Right ventricle myocardium superior (tissue), 1 donor: ENCODE results near the gene TIMM22. TPM values are rescaled to one million over a fixed set of nuclear protein-coding genes. Genes with fewer than 3 reads are reported as not detected.
"Not testable (repeated sequence)": the region's sequence is repeated elsewhere in the genome, so short reads cannot be mapped to it uniquely, and the experiment has no call there.

Experiments used
- ATAC-seq: fragments of 200-7000 bp; cut with Tn5 transposase; one replicate; pipeline ENCODE4 v1.9.1; 2020; ENCODE audit warnings: mild to moderate bottlenecking; ENCODE audit not compliant: poor library complexity
- DNase-seq: peaks from one replicate; pipeline ENCODE4 v3.0.0-alpha.2; 2020
- intact Hi-C: fragments of 100-400 bp; cut with DNase I; formaldehyde crosslinking; loops from one replicate; pipeline ENCODE4 v1.11.2; 2022
- total RNA-seq: library from RNA; stranded (reverse); fragmentation: NEBNext Ultra II Directional; extraction: Animal tissue kit (Norgen Biotek cat#: 25700); gene quantifications from one replicate; pipeline ENCODE4 v1.2.1, GENCODE V29; 2021
- donor health status: DM: no; HTN: yes; CAD: no; lungs with severe emphysema.

Gene TIMM22
- total RNA-seq, 1 donor from 2014 or later: 17.1 TPM

DNA sequence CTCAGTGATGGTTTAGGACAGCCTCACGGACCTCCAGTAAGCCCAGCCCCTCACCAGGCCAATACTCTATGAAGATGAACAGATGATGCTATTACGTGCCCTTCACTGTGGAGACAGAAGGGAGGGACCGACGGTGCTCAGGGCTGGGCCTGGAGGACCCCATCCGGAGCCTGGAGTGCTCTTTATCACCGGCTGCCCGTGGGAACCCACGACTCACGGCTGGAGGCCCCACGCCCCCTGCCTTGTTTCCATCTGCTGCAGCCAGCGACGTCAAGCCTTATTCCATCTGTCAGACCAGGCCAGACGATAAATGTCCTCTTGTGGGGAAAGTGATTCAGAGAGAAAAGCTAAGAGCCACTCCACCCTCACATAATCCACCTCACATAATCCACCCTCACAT, 4.0 kb upstream of the TIMM22 start:
- intact Hi-C loops: no loop called here
- ATAC-seq (no peak), DNase-seq (no peak)

DNA sequence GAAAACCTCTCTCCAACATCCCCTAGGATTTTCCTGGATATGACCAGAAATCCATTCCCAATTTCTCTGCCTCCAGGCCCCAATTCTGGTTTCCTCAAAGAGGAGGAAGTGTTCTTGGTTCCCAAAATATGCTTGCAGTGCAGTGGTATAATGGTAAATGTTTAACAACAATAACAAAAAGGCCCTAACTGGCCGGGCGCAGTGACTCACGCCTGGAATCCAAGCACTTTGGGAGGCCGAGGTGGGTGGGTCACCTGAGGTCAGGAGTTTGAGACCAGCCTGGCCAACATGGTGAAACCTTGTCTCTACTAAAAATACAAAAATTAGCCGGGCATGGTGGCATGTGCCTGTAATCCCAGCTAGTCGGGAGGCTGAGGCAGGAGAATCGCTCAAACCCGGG, 1.6 kb upstream of the TIMM22 start:
- intact Hi-C loops, DNase-seq, ATAC-seq: not testable (repeated sequence)

DNA sequence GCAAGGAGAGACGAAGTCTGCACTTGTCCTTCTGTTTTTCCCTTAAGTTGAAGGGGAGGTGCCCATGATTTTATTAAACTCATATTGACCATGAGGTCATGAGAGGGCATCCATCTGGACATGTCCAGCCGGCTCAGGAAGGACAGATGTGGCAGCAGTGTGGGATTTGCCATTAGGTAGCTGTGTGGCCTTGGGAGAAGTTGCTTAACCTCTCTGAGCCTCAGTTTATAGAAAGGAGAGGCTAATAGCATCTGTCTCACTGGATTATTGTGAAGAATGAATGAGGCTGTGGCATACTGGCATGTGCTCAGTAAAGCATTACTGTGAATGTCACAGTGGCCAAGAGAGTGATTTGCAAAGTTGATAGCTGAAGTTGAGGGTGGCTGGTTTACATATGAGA, 1.2 kb downstream of the TIMM22 start:
- DNase-seq: no peak

DNA sequence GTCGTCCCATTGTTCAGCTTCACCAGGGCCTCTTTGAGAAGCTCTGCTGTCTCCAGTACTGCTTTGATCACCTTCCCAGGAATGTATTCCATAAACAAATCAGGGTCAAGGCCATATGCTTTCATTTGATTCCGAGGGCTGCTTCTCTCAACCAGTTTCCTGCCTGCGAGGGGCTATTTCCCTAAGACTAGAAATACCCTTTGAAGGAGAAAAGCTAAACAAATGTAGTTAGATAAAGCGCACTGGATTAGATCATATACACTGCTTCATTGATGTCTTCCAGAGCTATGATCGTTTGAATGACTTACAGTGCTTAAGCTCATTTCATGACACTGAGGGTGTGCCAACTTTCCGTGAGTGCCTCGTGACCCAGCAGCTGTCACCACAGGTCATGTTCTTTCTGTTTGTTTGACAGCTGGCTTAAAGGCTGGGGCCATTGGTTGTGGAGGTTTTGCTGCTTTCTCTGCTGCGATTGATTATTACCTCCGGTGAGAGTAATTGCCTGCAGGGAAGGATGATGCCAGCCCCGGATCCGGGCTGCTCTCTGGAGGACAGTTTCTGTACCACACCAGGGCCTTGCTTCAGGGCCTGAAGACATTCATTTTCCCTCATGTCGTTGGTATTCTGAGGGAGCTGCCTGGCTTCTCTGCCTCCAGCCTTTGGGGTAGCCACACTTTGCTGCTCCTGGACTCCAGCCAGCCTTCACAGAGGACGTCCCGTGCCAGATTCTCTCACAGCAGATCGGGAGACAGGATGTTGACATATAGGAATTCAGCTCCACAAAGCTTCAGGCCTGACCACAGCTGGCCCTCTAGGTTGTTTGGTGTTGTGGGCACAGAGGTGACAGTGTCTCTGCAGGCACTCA, 3.9 kb downstream of the TIMM22 start:
- intact Hi-C loops: loop anchor here (5.0 kb wide), 1 partner anchor 46 kb away; no protein-coding TSS in a partner anchor
- DNase-seq (peak; percentile 57), ATAC-seq (peak; percentile 23)

More for the DNA sequence above, 1.2 kb downstream of the TIMM22 start:
- intact Hi-C loops: no loop called here
- ATAC-seq: no peak

DNA sequence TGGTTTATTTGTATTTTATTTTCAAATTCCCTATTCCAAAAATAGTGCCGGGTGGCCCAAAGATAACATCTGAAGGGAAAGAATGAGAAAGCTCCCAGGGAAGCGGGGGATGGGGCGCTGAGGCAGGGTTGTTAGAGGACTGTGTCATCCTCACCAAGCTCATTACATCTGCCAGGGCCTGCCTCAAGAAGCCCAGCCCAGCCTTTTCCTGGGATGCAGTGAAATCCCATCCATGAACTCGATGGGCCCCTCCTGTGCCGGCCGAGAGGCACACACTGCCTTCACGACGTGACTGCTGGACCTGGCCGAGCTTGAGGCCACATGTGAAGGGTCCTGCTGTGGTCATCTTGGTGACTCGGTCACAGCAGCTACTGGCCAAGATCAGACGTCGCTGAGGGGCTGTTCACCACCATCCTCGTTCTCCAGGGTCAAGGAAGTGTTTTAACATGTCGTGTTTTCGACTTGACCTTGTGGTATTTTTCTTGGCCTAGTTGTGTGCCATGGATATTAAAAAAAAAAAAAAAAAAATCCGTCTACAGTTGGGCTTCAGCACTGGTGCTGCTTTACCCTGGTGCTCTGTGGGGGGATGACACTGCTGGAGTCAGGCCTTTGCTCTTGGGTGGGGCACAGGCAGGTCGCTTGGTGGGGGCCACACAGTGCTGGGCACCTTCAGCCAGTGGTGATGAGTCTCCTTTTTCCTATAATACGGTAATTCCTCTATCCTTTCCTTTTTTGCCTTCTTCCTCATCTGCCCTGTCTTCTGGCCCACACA, 4.9 kb downstream of the TIMM22 start:
- ATAC-seq (no peak), DNase-seq (peak; percentile 54)
- intact Hi-C loops: loop anchor here (5.0 kb wide), 1 partner anchor 45 kb away; no protein-coding TSS in a partner anchor

DNA sequence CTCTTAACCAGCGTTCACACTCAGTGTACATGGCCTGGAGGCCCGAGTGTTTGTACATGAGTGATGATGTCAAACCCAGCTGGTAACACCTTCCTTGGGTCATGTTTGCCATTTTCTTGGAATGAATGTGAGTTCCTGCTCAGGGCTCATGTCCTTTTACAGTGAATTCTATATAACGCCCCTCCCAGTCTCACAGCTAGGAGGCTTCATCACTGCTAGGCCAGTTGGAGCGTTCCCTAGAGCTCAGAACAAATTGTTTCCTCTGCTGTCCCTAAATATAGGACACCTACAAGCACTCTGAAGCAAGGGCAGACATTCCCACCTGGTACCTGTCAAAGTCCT, 5.5 kb downstream of the TIMM22 start:
- intact Hi-C loops: loop anchor here (5.0 kb wide), 1 partner anchor 45 kb away; no protein-coding TSS in a partner anchor
- DNase-seq: peak; percentile 28
- ATAC-seq: peak; percentile 19

DNA sequence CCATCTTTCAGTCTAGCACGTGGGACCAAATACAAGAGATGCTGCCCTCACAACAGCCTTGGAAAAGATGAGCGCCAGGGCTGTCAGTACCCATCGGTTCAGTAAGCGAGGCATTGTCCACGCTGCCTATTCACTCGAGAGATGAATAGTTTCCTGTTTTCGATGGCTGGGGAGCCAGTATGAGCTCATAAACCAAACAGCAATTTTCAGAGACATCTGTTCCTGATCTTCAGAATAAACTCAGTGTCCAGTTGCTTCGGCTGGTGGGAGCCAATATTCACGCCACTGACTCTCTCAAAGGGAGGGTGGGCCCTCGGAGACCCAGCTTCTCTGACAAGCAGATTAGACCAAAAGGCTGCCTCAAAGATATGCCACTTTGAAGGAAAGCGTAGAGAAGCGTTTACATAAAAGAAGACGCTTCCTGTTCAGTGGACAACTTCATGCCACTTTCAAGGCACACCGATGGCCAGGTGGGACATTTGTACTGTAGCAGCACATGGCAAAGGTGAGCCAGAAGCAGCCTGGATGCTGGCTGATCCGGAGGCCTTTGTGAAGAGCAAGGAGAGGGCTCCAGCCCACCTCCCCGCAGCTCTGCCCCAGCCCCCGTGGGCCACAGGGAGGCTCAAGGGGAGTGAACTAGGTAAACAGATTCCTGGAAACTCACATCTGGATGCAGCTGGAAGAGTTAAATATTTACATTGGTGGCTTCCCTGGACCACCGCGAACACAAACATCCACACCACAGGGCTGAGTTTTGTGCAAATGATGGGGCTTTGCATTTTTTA, 6.0 kb downstream of the TIMM22 start:
- DNase-seq (peak; percentile 63), ATAC-seq (peak; percentile 10)
- intact Hi-C loops: loop anchor here (5.0 kb wide), 1 partner anchor 44 kb away; no protein-coding TSS in a partner anchor

DNA sequence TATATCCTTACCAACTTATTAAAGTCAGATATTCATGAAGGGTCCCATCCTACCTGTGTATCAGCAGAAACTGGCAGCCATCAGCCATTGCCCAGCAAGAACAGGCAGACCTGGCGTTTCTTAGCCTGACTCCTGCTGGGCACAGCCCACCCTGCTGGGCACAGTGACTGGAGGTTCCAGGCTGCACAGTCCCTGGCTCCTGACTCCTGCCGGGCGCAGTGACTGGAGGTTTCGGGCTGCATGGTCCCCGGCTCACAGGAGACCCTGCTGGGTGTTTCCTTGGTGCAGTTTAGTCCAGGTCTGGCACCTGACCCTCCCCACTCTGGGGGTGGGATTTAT, 6.7 kb downstream of the TIMM22 start:
- no peak for ATAC-seq
- intact Hi-C loops: loop anchor here (5.0 kb wide), 1 partner anchor 44 kb away; no protein-coding TSS in a partner anchor
- DNase-seq: peak; percentile 40

DNA sequence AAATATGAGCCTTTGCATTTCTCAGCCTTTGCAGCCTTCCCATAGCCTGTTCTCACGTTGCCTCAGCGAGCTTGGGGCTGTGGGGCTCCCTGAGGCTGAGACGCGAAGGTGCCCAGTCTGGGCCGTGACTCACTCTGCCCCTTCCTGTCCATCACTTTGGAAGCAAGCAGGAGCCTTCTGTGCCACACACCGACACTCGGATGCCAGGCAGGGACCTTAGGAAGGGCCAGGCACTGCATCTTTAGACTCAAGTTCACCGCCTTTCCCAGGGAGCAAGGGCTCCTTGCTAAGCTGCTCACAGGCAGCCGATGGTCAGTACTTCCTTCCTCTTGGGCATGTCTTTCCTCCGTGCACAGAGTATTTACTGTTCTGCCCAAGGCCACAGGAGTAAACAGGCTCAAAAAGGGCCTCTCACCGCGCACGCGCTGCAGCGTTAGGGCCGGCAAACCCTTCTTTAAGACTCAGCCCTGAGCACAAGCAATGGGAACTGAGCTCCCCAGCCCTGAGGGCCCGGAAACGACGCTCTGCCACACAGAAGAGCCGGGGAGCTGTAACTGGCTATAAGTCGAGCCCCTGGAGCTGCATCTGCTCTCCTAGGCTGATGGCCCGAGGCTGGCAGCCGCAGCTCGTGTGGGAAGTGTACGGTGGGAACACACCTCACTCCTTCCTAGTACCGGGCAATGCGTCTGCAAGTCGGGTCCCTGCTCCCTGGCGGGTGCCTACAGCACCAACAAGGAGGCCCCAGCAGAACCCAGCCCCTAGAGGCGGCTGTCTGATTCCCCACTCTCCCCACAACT, 7.2 kb downstream of the TIMM22 start:
- intact Hi-C loops: loop anchor here (5.0 kb wide), 1 partner anchor 43 kb away; no protein-coding TSS in a partner anchor
- ATAC-seq: no peak
- DNase-seq: peak; percentile 39

DNA sequence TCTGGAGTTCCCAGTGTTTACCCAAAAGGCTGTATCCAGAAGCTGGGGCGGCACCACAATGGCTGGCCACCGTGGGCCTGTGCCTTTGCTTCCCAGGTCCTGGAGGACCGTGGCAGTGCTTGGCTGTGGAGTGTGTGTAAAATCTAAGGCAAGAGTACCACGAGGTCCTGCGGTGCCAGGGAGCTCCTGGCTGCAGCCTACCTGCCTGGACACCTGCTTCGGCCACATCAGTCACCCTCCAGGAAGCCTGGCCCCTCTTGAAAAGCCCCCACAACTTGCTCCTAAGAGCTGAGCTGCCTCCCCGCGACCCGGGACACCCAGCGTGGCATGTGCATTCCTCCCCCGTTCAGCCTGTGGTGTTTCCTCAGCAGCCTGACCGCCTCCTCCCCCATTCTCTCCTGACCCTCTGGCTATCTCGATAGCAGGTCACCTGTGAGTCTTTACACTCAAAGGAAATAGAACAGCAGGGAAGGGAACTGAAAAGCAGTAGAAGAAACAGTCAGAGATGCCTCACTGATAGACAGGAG, 7.9 kb downstream of the TIMM22 start:
- intact Hi-C loops: loop anchor here (5.0 kb wide), 1 partner anchor 42 kb away; no protein-coding TSS in a partner anchor
- DNase-seq: peak; percentile 29
- ATAC-seq: no peak

DNA sequence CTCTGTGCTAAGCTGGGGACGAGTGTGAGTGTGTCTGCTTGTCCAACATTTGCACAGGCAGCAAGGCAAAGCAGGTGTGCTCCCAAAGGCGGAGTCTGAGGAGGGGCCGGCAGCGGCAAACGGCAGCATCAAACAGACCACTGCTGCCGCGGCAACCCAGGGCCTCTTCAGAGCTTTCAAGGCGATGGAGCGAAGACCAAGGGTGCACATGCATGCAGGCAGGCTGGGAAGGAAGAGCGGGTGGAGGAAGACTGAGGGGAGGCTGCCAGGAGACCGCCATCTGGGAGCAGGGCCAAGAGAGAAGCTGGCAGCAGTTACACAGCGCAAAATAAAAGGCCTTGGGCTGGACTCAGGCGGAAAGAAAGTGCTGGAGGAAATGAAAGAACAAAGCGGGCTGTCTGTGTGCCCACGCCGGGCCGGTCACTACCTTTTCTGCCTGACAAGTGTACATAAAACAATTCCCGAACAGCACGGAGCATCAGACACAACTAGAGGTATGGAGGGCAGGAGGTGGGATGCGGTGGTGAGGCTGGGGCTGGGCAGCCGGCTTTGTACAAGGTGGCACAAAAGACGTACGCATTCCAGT, 8.5 kb downstream of the TIMM22 start:
- DNase-seq (peak; percentile 84), ATAC-seq (peak; percentile 40)
- intact Hi-C loops: no loop called here

DNA sequence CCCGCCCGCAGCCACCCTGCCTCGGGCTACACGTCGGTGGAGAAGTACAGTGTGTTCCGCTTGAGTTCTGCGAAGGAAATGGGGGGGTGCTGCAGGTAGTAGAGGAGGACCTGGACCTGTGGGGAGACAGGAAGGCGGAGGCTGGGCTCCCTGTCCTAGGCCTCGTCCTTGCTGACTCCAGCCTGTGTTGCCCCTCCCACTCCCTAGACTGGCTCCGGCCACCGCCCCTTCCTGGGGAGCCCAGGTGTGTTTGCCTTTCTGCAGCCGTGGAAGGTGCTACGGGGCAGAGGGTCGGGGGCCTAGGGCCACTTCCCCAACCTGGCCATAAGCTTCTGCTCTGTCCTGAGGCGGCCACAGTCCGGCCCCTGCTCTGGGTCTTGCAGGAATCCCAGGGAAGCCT, 9.1 kb downstream of the TIMM22 start:
- ATAC-seq (no peak), DNase-seq (peak; percentile 45)
- intact Hi-C loops: no loop called here

DNA sequence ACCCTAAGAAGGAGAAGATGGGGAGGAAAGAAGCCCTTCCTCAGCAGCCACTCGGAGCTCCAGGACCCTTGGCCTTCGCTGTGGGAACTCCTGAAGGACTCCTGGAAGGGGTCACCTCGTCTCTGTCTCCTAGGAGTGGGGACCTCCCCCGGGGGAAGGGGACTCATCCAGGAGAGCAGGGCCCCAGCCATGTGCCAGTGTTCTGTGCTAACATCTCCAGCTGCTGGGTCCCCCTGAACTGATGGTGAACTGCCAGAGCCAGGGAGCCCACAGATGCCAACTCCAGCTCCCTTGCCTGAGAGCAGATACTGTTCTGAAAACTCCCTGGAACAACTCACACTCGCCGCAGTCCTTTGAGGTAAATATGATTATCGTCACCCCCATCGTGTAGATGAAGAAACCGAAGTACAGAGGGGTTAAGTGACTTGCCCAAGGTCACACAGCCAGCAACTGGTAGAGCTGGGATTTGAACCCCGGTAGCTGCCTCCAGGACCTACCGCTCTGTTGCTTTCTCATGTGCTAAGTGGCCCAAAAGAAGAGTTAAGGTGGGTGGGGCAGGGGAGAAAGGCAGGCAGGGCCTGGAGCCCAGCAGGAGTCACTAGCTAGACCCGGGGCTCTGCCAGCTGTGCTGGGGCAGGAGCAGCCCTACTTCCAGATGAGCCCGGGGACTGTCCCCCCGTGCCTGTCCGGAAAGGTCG, 10.5 kb downstream of the TIMM22 start:
- intact Hi-C loops: no loop called here
- peak; percentile 11 for ATAC-seq
- peak; percentile 38 for DNase-seq

DNA sequence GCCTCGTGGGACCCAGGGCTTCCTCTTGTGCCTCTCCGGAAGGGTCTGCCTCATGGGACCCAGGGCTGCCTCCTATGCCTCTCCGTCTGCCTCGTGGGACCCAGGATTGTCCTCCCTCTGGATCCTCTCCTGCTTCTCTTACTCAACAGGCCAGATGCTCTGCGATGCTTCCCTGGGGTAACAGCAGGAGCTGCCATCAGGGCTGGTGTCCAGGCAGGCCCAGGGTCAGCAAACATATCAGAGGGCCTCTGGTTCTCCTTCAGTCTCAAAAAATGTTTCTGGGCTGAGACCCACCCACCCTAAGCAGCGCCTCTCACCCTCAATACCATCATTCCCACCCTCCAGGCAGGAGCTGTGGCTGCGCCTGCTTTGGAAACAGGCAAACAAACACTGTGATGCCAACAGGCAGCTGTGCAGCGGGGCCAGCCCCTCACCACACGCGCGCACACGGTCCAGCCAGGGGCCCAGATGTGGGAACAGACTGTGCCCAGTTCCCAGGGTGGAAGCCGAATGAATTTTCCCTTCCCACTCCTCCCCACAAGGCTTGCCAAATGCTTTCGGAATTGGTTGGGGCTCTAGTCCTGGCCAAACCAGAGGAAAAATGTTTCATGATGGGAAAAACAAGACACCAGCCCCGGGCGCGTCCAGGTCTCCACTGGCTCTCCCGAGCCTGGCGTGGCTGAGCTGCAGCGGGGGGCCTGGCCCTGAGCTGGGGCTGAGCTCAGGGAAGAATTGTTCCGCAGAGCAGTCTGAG, 11.3 kb downstream of the TIMM22 start:
- DNase-seq (peak; percentile 77), ATAC-seq (peak; percentile 56)
- intact Hi-C loops: no loop called here

DNA sequence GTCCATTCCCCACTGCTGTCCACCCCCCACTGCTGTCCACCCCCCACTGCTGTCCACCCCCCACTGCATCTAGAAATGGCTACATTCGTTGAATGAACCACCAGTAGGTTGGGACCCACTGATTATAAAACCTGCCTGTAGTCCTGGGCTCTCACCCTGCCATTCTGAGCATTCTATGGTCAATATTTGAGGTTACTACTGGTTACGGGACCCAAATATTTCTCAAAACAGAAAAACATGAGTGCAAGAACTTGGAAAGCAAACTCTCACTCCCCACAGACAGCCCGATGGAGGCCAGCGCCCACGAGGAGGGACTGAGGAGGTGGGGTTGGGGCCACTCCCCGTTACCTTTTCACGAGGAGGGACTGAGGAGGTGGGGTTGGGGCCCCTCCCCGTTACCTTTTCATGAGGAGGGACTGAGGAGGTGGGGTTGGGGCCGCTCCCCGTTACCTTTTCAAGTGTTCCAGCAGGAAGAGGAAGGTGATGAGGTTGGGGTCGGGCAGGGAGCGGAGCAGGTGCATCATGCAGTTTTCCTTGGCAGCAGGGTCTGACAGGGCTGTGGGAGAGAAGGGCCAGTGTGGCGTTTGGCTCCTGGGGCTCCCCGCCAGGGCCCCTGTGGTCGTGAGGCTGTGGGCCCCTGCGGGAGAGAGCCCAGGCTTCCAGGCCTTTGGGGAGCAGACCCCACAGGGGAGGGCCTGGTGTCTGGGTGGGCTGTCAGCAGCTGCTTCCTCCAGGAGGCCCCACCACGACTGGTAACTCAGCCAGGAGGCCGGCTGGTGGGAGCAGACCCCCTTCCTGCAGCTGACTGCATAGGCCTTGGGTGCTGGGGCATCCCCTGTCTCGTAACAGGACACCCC, 12.5 kb downstream of the TIMM22 start:
- ATAC-seq (no peak), DNase-seq (peak; percentile 36)
- intact Hi-C loops: no loop called here
